ENCODE results near the gene SPRED2.

SPRED2 gene

DNA sequence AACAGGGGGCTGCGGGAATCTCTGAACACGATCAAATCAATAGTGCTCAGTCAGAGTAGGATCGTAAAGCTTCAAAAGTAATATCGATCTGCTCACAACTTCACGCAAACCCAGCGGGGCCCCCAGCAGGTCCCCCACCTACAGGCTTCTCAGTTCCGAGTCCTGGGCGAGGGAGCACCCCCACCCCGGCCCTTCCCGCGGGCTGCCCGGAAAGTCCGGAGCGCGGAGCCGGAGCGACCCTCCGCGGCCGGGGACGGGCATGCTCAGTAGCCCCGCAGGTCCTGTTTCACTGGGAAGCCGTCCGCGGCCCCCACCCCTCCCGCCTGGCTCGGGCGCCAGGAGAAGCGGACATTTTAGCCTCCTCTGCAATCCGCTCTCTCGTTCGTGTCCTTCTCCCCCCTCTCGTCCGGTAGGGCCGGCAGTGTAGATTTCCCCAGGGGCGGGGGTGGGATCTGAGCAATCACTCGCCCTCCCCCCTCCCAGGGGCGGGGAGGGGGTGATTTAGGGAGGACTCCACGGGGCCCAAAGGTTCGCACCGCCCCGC, 3.3 kb upstream of the SPRED2 start:
- peak; percentile 70 to 84 (median 74) for DNase-seq
- no peaks in the 10 kb centered on the region for H3K9me3 ChIP-seq (ENCODE audit: control extremely low read depth in 1 of 5, control insufficient read depth in 4 of 5, insufficient read depth in 2 of 5, low read depth in 1 of 5, low read length in 4 of 5)
- H3K4me1 ChIP-seq (ENCODE audit: control extremely low read depth in 1 of 4, control insufficient read depth in 4 of 4, insufficient read depth in 4 of 4, low read length in 3 of 4): peaks cover 0 to 33% (median 23%) of the 10 kb centered on the region in 4 experiments
- H3K27me3 ChIP-seq (replicated peaks in 2 of 5; ENCODE audit: control insufficient read depth in 4 of 5, insufficient read depth in 5 of 5, low read length in 4 of 5): peaks cover 0 to 6% (median 0%) of the 10 kb centered on the region in 5 experiments
- CTCF ChIA-PET: interaction anchor here (1.4 to 1.7 kb wide), 2 partner anchors 28 to 53 kb away, joined by 4 to 5 read pairs; no protein-coding TSS in a partner anchor
- POLR2A ChIA-PET: no interaction called here
- H3K36me3 ChIP-seq (ENCODE audit: control insufficient read depth in 4 of 4, insufficient read depth in 4 of 4, low read length in 3 of 4): no peaks in the 10 kb centered on the region
- 0% methylated on average over 31 of the region's 42 CpGs for WGBS (ENCODE audit: insufficient coverage)
- H3K4me3 ChIP-seq (ENCODE audit: control insufficient read depth in 1 of 7, extremely low read depth in 1 of 7, insufficient read depth in 4 of 7, low read depth in 2 of 7, low read length in 6 of 7): peak overlapping the region; percentile 64 to 93 (median 83)
- H3K27ac ChIP-seq (ENCODE audit: insufficient read depth in 1 of 2, low read depth in 1 of 2, low read length in 2 of 2, poor library complexity in 1 of 2, severe bottlenecking in 2 of 2): peak overlapping the region in 1 of 2 experiments; percentile 81

DNA sequence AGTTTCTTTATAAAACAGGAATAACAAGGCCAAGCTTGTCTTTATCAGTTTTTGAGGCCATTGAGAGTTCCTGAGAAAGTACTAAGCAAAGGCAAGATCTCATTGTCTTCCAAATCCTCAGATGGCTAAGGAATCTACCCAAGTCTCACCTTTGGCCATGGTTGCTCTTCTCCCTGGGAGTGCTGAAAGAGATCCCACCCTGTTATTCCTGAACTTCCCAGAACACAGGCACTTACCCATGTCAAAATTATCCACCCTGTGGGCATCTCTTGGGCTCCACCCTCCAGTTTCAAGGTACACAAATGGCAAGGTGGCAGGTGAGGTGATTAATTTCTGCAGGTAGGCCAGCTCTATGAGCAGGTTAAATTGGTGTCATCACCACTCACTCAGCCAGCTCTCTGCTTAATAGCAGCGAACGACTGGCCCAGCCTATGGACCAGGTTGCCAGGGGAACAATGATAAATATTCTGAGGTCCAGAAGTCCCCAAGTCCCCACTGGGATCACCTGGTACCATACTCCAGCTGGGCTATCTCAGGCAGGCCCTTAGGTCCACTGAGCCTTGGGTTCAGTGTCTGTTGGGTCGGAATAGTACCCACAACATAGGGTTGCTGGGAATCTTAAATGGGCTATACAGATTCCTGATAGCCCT, 2.3 kb upstream of the SPRED2 start:
- H3K9me3 ChIP-seq (ENCODE audit: control extremely low read depth in 1 of 5, control insufficient read depth in 4 of 5, insufficient read depth in 2 of 5, low read depth in 1 of 5, low read length in 4 of 5): no peaks in the 10 kb centered on the region
- ChIA-PET CTCF (interaction anchor here (1.4 to 1.7 kb wide), 2 partner anchors 27 to 52 kb away, joined by 4 to 5 read pairs; no protein-coding TSS in a partner anchor), POLR2A (no interaction called here)
- H3K4me1 ChIP-seq (ENCODE audit: control extremely low read depth in 1 of 4, control insufficient read depth in 4 of 4, insufficient read depth in 4 of 4, low read length in 3 of 4): peaks cover 0 to 42% (median 28%) of the 10 kb centered on the region in 4 experiments
- no peak overlapping the region for H3K27ac ChIP-seq (ENCODE audit: insufficient read depth in 1 of 2, low read depth in 1 of 2, low read length in 2 of 2, poor library complexity in 1 of 2, severe bottlenecking in 2 of 2)
- WGBS (ENCODE audit: insufficient coverage): 97% methylated on average over 3 of the region's 3 CpGs
- H3K27me3 ChIP-seq (replicated peaks in 2 of 5; ENCODE audit: control insufficient read depth in 4 of 5, insufficient read depth in 5 of 5, low read length in 4 of 5): peaks cover 0 to 6% (median 0%) of the 10 kb centered on the region in 5 experiments
- H3K4me3 ChIP-seq (ENCODE audit: control insufficient read depth in 1 of 7, extremely low read depth in 1 of 7, insufficient read depth in 4 of 7, low read depth in 2 of 7, low read length in 6 of 7): peak overlapping the region in 1 of 7 experiments; percentile 93
- peaks cover 0 to 4% (median 0%) of the 10 kb centered on the region in 4 experiments for H3K36me3 ChIP-seq (ENCODE audit: control insufficient read depth in 4 of 4, insufficient read depth in 4 of 4, low read length in 3 of 4)
- no peak for DNase-seq

DNA sequence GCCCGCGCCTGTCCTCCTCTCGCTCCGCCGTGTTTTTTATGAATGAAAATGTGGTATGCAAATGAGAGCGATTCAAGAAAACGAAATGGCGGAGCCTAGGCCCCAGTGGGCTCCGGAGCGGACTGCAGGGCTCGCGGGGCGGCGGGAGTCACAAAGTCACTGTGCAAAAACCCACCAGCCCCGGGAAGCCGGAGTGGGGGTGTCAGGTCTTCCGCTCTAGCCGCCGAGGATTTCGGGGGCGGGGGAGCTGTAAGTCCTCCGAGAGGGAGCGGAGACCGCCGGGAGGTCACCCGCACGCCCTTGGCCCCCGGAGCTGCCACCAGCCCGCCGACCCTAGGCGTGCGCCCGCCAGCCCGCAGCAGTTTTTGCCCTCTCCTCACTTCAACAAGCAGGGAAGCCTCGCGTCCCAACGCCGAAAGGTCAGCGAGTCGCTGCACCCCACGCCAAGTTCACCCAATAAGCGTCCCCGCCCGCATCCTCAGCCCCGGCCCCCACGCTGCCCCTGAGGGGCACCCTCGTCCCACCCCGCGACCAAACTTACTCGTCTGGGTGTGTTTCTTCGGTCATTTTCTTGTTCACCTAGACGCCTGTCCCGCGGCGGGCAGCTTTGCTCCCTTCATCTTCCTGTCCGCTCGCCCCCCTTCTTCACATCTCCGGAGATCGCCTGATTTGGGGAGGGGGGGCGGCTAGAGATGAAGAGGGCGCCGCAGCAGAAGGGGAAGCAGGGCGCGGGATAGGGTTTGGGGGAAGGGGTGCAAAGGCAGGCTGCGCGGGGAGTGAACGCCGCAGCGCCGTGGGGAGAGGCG, 775 bp downstream of the SPRED2 start:
- 0% methylated on average over 39 of the region's 71 CpGs for WGBS (ENCODE audit: insufficient coverage)
- ChIA-PET CTCF (interaction anchor here (0.9 kb wide), 1 partner anchor 156 kb away, joined by 3 read pairs; no protein-coding TSS in a partner anchor), POLR2A (interaction anchor here (0.6 to 1.4 kb wide), 3 partner anchors 11 to 202 kb away, joined by 3 to 4 read pairs (median 4); no protein-coding TSS in a partner anchor)
- Histone ChIP-seq H3K4me3 (ENCODE audit: control insufficient read depth in 1 of 7, extremely low read depth in 1 of 7, insufficient read depth in 4 of 7, low read depth in 2 of 7, low read length in 6 of 7) (peak overlapping the region; percentile 68 to 93 (median 84)), H3K4me1 (ENCODE audit: control extremely low read depth in 1 of 4, control insufficient read depth in 4 of 4, insufficient read depth in 4 of 4, low read length in 3 of 4) (peaks cover 0 to 32% (median 22%) of the 10 kb centered on the region in 4 experiments), H3K27ac (ENCODE audit: insufficient read depth in 1 of 2, low read depth in 1 of 2, low read length in 2 of 2, poor library complexity in 1 of 2, severe bottlenecking in 2 of 2) (peak overlapping the region in 1 of 2 experiments; percentile 79), H3K9me3 (ENCODE audit: control extremely low read depth in 1 of 5, control insufficient read depth in 4 of 5, insufficient read depth in 2 of 5, low read depth in 1 of 5, low read length in 4 of 5) (no peaks in the 10 kb centered on the region), H3K36me3 (ENCODE audit: control insufficient read depth in 4 of 4, insufficient read depth in 4 of 4, low read length in 3 of 4) (peaks cover 0 to 7% (median 0%) of the 10 kb centered on the region in 4 experiments), H3K27me3 (replicated peaks in 2 of 5; ENCODE audit: control insufficient read depth in 4 of 5, insufficient read depth in 5 of 5, low read length in 4 of 5) (peaks cover 0 to 4% (median 0%) of the 10 kb centered on the region in 5 experiments)
- DNase-seq: peak; percentile 61 to 83 (median 75)

- ChIA-PET CTCF (interaction anchor here (1.0 kb wide), 1 partner anchor 23 kb away, joined by 3 read pairs; no protein-coding TSS in a partner anchor), POLR2A (interaction anchor here (1.0 kb wide), 1 partner anchor 47 kb away, joined by 3 read pairs; no protein-coding TSS in a partner anchor)
- H3K4me3 ChIP-seq (ENCODE audit: control insufficient read depth in 1 of 7, extremely low read depth in 1 of 7, insufficient read depth in 4 of 7, low read depth in 2 of 7, low read length in 6 of 7): peak overlapping the region; percentile 68 to 93 (median 84)
- under 1% methylated on average over 87 of the region's 95 CpGs for WGBS (ENCODE audit: insufficient coverage)
- H3K4me1 ChIP-seq (ENCODE audit: control extremely low read depth in 1 of 4, control insufficient read depth in 4 of 4, insufficient read depth in 4 of 4, low read length in 3 of 4): peaks cover 0 to 26% (median 19%) of the 10 kb centered on the region in 4 experiments
- peak; percentile 87 to 96 (median 92) for DNase-seq
- peaks cover 0 to 7% (median 0%) of the 10 kb centered on the region in 4 experiments for H3K36me3 ChIP-seq (ENCODE audit: control insufficient read depth in 4 of 4, insufficient read depth in 4 of 4, low read length in 3 of 4)
- H3K27ac ChIP-seq (ENCODE audit: insufficient read depth in 1 of 2, low read depth in 1 of 2, low read length in 2 of 2, poor library complexity in 1 of 2, severe bottlenecking in 2 of 2): peak overlapping the region in 1 of 2 experiments; percentile 79
- H3K27me3 ChIP-seq (replicated peaks in 2 of 5; ENCODE audit: control insufficient read depth in 4 of 5, insufficient read depth in 5 of 5, low read length in 4 of 5): peaks cover 0 to 4% (median 0%) of the 10 kb centered on the region in 5 experiments
- H3K9me3 ChIP-seq (ENCODE audit: control extremely low read depth in 1 of 5, control insufficient read depth in 4 of 5, insufficient read depth in 2 of 5, low read depth in 1 of 5, low read length in 4 of 5): no peaks in the 10 kb centered on the region
These were observed 1.6 kb downstream of the SPRED2 start for GRCh38 chr2:65430603-65431420.

DNA sequence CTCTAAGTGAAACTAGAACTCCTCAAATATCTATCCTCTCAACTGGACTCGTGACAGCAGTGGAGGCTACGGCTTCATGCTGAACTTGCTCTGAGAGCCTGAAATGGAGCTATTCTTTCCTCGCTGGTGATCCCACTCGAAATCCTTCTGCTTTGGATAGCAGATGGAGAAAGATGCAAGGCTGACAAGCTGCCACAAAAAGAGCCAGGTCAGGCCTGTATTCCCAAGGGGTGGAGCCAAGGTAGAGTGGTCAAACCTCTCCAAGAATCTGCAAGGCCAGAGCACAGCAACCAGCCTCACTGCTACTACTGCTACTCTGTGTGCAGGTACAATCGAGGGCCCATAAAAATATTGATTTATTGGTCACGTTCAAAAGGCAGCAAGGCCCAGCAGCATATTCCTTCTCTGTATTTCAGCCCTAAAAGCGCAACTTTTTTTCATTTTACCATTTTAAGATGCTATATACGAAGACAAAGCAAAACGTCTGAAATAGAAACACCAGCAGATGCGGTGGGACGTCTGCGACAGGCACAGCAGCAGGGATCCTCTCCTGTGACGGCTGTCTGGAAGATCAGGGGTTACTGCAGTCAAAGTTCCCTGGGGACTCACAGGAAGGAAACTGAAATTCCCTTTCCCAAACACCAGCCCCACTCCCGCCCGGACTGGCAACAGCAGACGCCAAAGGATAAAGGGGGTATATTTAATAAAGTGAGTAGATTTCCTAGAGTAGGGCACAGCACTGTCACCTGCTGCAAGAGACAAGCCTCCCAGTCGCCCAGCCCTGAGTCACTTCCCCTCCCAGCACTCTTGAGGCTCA, 2.4 kb downstream of the SPRED2 start:
- no peak overlapping the region for H3K27ac ChIP-seq (ENCODE audit: insufficient read depth in 1 of 2, low read depth in 1 of 2, low read length in 2 of 2, poor library complexity in 1 of 2, severe bottlenecking in 2 of 2)
- ChIA-PET CTCF (interaction anchor here (1.0 kb wide), 1 partner anchor 22 kb away, joined by 3 read pairs; no protein-coding TSS in a partner anchor), POLR2A (interaction anchor here (1.0 kb wide), 1 partner anchor 46 kb away, joined by 3 read pairs; no protein-coding TSS in a partner anchor)
- H3K4me3 ChIP-seq (ENCODE audit: control insufficient read depth in 1 of 7, extremely low read depth in 1 of 7, insufficient read depth in 4 of 7, low read depth in 2 of 7, low read length in 6 of 7): peak overlapping the region; percentile 68 to 93 (median 84)
- H3K36me3 ChIP-seq (ENCODE audit: control insufficient read depth in 4 of 4, insufficient read depth in 4 of 4, low read length in 3 of 4): peaks cover 0 to 7% (median 0%) of the 10 kb centered on the region in 4 experiments
- WGBS (ENCODE audit: insufficient coverage): 60% methylated on average over 14 of the region's 17 CpGs
- peaks cover 0 to 19% (median 14%) of the 10 kb centered on the region in 4 experiments for H3K4me1 ChIP-seq (ENCODE audit: control extremely low read depth in 1 of 4, control insufficient read depth in 4 of 4, insufficient read depth in 4 of 4, low read length in 3 of 4)
- DNase-seq: peak in 1 of 3 donors; percentile 7
- no peaks in the 10 kb centered on the region for H3K9me3 ChIP-seq (ENCODE audit: control extremely low read depth in 1 of 5, control insufficient read depth in 4 of 5, insufficient read depth in 2 of 5, low read depth in 1 of 5, low read length in 4 of 5)
- peaks cover 0 to 4% (median 0%) of the 10 kb centered on the region in 5 experiments for H3K27me3 ChIP-seq (replicated peaks in 2 of 5; ENCODE audit: control insufficient read depth in 4 of 5, insufficient read depth in 5 of 5, low read length in 4 of 5)

Measured in common myeloid progenitor, CD34-positive (primary cell).